Measurements from ENCODE around the gene SERTAD2.

DNA sequence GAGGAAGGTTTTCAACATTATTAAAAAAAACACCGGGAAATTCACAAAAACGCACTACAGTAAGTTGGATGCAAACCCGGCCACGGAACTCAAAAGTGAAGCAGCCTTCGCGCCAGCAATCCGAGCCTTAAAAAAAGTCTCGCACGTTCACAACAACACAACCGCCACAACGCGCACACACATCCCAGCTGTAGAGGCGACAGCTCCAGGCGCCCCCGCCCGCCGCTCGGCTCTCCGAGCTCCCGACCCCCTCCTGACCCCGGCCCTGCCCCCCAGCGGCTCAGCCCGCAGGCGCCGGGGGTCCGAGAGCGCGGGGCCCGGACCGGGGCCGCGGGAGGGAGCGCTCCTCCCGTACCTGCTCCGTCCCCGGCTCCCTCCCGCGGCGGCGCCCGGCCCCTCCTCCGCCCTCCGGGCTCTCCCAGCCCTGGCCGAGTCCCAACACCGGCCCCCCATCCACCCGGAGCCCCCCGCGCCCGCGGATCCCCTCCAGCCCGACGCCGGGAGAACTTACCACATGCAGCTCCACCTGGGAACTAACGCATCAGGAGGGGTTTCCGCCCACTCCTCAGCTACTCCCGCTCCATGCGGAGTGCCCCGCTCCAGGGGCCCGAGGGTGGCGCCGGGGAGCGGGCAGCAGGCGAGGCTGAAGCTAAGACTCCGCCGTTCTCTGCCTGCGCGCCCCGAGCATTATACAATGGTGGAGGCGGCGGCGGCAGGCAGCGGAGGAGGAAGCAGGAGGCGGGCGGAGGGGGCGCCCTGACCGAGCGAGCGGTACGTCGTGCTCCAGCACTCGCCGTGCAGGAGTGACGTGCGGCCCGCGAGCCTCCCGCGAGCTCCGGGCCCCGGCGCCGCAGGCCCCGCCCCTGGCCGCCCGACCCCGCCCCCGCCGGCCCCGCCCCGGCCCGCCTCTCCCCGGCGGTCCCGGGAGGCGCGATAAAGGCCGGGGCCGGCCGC lies at the start of gene SERTAD2:
- TF ChIP-seq CTCF (IDR thresholded peaks at IDR 0.05) (peak in 1 of 4 experiments; percentile 2), POLR2AphosphoS5 (IDR thresholded peaks at IDR 0.05) (peak; percentile 68), POLR2A (IDR thresholded peaks at IDR 0.05) (peak; percentile 86)
